Ishikawa (cell line): ENCODE results near the gene PFDN4.

Experiments
- CEBPB ChIP-seq: IDR thresholded peaks from 2 replicates; pipeline ENCODE4 v1.6.1; 2012
- CREB1 ChIP-seq: IDR thresholded peaks from 2 replicates; pipeline ENCODE4 v1.6.1; 2012; ENCODE audit warnings: low read depth
- EP300 ChIP-seq: IDR thresholded peaks from 2 replicates; pipeline ENCODE4 v1.6.1; 2012; ENCODE audit warnings: borderline replicate concordance
- FOXM1 ChIP-seq: IDR thresholded peaks from 2 replicates; pipeline ENCODE4 v1.6.1; 2012; ENCODE audit warnings: low read depth, borderline replicate concordance
- RAD21 ChIP-seq: IDR thresholded peaks from 2 replicates; pipeline ENCODE4 v1.6.1; 2012; ENCODE audit warnings: low read depth
- TAF1 ChIP-seq: IDR thresholded peaks from 2 replicates; pipeline ENCODE4 v1.6.1; 2012; ENCODE audit warnings: low read depth, mild to moderate bottlenecking
- YY1 ChIP-seq: IDR thresholded peaks from 2 replicates; pipeline ENCODE4 v1.6.1; 2012; ENCODE audit warnings: low read depth
- ZBTB7A ChIP-seq: IDR thresholded peaks from 2 replicates; pipeline ENCODE4 v1.6.1; 2012; ENCODE audit warnings: low read depth
- TF ChIP-seq, protein P1 (sequence below): IDR thresholded peaks from 2 replicates; pipeline ENCODE4 v1.6.1; 2012; ENCODE audit warnings: low read depth, mild to moderate bottlenecking
- TF ChIP-seq, protein P2 (sequence below): IDR thresholded peaks from 2 replicates; pipeline ENCODE4 v1.6.1; 2012
- TF ChIP-seq, protein P3 (sequence below): IDR thresholded peaks from 2 replicates; pipeline ENCODE4 v1.6.1; 2012

PFDN4 gene

DNA sequence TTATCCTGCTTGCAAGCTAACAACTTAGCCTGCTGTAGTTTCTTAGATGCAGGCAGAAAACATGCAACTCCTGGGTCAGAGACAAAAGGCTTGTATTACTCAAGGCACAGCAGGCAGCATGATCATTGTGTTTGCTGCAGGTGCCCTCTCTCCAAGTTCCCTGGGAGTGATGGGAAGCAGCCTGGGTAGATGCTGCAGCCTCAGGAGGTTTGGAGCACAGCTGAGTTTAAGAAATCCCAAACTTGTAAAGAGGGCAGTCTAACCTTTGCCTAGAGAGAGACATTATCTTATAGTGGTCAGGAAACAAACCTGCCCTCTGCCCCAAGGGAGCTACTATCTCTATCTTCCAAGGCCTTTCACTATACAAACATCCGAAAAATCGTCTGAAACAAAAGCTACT is 61.1 kb downstream of the PFDN4 start:
- no peak for TF ChIP-seq RAD21
- TF ChIP-seq, protein P1, sequence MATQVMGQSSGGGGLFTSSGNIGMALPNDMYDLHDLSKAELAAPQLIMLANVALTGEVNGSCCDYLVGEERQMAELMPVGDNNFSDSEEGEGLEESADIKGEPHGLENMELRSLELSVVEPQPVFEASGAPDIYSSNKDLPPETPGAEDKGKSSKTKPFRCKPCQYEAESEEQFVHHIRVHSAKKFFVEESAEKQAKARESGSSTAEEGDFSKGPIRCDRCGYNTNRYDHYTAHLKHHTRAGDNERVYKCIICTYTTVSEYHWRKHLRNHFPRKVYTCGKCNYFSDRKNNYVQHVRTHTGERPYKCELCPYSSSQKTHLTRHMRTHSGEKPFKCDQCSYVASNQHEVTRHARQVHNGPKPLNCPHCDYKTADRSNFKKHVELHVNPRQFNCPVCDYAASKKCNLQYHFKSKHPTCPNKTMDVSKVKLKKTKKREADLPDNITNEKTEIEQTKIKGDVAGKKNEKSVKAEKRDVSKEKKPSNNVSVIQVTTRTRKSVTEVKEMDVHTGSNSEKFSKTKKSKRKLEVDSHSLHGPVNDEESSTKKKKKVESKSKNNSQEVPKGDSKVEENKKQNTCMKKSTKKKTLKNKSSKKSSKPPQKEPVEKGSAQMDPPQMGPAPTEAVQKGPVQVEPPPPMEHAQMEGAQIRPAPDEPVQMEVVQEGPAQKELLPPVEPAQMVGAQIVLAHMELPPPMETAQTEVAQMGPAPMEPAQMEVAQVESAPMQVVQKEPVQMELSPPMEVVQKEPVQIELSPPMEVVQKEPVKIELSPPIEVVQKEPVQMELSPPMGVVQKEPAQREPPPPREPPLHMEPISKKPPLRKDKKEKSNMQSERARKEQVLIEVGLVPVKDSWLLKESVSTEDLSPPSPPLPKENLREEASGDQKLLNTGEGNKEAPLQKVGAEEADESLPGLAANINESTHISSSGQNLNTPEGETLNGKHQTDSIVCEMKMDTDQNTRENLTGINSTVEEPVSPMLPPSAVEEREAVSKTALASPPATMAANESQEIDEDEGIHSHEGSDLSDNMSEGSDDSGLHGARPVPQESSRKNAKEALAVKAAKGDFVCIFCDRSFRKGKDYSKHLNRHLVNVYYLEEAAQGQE: no peak
- TF ChIP-seq YY1: no peak
- TF ChIP-seq, protein P2, sequence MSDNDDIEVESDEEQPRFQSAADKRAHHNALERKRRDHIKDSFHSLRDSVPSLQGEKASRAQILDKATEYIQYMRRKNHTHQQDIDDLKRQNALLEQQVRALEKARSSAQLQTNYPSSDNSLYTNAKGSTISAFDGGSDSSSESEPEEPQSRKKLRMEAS: no peak
- no peak for TF ChIP-seq FOXM1
- no peak for TF ChIP-seq CREB1
- no peak for TF ChIP-seq EP300
- no peak for TF ChIP-seq ZBTB7A
- TF ChIP-seq, protein P3, sequence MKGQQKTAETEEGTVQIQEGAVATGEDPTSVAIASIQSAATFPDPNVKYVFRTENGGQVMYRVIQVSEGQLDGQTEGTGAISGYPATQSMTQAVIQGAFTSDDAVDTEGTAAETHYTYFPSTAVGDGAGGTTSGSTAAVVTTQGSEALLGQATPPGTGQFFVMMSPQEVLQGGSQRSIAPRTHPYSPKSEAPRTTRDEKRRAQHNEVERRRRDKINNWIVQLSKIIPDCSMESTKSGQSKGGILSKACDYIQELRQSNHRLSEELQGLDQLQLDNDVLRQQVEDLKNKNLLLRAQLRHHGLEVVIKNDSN: no peak
- no peak for TF ChIP-seq CEBPB
- no peak for TF ChIP-seq TAF1
